HL-60 (cell line): Measurements from ENCODE around the gene S100A16.
A peak's percentile ranks its signal among the peaks of the same experiment; 100 is the strongest.

ENCODE experiments used
- DNase-seq, 2 experiments: peaks; one replicate each; pipeline ENCODE4 v3.0.0-alpha.2; 2010 to 2020; ENCODE audit warnings: low read depth in 1 of 2, low spot score in 1 of 2
- H3K27ac ChIP-seq: fragments of 250-450 bp; sonication (Bioruptor Pico); replicated peaks from 2 replicates; pipeline ENCODE4 v1.5.1; 2020; ENCODE audit warnings: mild to moderate bottlenecking, moderate library complexity
- H3K27me3 ChIP-seq: fragments of 250-450 bp; sonication (Bioruptor Pico); 2 replicates; pipeline ENCODE4 v1.5.1; 2021; ENCODE audit warnings: mild to moderate bottlenecking, moderate library complexity; ENCODE audit not compliant: insufficient read depth, poor library complexity, severe bottlenecking
- H3K4me3 ChIP-seq: replicated peaks from 2 replicates; pipeline ENCODE4 v1.5.1; 2011; ENCODE audit warnings: mild to moderate bottlenecking, control low read depth, low read length; ENCODE audit not compliant: insufficient read depth
- GABPA ChIP-seq: IDR thresholded peaks from 2 replicates; pipeline ENCODE4 v1.6.1; 2012; ENCODE audit warnings: low read depth
- POLR2AphosphoS5 ChIP-seq: IDR thresholded peaks from 2 replicates; pipeline ENCODE4 v1.6.1; 2012; ENCODE audit warnings: low read depth
- SPI1 ChIP-seq: IDR thresholded peaks from 2 replicates; pipeline ENCODE4 v1.6.1; 2012; ENCODE audit warnings: low read depth, mild to moderate bottlenecking, borderline replicate concordance
- TF ChIP-seq, protein P1 (sequence below): IDR thresholded peaks from one replicate; pipeline ENCODE4 v1.5.1; 2011; ENCODE audit warnings: low read length, control low read depth, inconsistent platforms; ENCODE audit not compliant: insufficient read depth
- TF ChIP-seq, protein P2 (sequence below): IDR thresholded peaks from 2 replicates; pipeline ENCODE4 v1.6.1; 2012; ENCODE audit warnings: low read depth; ENCODE audit not compliant: insufficient replicate concordance

The S100A16 gene

DNA sequence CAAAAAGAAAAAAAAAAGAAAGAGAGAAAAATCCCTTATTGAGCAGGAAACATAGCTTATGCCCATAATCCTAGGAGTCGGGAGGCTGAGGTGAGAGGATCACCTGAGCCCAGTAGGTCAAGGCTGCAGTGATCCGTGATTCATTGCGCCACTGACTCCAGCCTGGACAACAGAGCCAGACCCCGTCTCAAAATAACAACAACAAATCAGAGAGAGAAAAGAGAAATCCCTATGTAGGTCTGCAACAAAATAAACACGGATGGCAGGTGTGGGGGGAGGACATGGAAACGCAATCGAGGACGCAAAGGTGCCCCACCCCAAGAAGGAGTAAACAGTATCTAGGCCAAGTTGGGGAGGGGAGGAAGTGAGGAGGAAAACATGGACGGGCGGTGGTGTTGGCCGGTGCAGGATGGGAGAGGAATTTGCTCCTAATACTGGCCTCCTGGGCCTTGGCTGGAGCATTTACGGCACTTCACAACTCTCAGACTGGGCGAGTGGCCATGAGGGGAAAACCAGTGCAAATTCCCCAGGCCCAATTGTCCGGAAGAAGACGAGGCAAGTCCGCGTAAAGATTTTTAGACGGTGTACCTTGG is 20.3 kb upstream of the S100A16 start:
- no peak for DNase-seq
- Histone ChIP-seq H3K27ac (no peak overlapping the region), H3K4me3 (peak overlapping the region; percentile 16), H3K27me3 (no peaks in the 10 kb centered on the region)
- TF ChIP-seq, protein P1, sequence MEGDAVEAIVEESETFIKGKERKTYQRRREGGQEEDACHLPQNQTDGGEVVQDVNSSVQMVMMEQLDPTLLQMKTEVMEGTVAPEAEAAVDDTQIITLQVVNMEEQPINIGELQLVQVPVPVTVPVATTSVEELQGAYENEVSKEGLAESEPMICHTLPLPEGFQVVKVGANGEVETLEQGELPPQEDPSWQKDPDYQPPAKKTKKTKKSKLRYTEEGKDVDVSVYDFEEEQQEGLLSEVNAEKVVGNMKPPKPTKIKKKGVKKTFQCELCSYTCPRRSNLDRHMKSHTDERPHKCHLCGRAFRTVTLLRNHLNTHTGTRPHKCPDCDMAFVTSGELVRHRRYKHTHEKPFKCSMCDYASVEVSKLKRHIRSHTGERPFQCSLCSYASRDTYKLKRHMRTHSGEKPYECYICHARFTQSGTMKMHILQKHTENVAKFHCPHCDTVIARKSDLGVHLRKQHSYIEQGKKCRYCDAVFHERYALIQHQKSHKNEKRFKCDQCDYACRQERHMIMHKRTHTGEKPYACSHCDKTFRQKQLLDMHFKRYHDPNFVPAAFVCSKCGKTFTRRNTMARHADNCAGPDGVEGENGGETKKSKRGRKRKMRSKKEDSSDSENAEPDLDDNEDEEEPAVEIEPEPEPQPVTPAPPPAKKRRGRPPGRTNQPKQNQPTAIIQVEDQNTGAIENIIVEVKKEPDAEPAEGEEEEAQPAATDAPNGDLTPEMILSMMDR, result no peak
- TF ChIP-seq POLR2AphosphoS5 (no peak), GABPA (no peak), SPI1 (no peak)
- TF ChIP-seq, protein P2, sequence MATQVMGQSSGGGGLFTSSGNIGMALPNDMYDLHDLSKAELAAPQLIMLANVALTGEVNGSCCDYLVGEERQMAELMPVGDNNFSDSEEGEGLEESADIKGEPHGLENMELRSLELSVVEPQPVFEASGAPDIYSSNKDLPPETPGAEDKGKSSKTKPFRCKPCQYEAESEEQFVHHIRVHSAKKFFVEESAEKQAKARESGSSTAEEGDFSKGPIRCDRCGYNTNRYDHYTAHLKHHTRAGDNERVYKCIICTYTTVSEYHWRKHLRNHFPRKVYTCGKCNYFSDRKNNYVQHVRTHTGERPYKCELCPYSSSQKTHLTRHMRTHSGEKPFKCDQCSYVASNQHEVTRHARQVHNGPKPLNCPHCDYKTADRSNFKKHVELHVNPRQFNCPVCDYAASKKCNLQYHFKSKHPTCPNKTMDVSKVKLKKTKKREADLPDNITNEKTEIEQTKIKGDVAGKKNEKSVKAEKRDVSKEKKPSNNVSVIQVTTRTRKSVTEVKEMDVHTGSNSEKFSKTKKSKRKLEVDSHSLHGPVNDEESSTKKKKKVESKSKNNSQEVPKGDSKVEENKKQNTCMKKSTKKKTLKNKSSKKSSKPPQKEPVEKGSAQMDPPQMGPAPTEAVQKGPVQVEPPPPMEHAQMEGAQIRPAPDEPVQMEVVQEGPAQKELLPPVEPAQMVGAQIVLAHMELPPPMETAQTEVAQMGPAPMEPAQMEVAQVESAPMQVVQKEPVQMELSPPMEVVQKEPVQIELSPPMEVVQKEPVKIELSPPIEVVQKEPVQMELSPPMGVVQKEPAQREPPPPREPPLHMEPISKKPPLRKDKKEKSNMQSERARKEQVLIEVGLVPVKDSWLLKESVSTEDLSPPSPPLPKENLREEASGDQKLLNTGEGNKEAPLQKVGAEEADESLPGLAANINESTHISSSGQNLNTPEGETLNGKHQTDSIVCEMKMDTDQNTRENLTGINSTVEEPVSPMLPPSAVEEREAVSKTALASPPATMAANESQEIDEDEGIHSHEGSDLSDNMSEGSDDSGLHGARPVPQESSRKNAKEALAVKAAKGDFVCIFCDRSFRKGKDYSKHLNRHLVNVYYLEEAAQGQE, result no peak

DNA sequence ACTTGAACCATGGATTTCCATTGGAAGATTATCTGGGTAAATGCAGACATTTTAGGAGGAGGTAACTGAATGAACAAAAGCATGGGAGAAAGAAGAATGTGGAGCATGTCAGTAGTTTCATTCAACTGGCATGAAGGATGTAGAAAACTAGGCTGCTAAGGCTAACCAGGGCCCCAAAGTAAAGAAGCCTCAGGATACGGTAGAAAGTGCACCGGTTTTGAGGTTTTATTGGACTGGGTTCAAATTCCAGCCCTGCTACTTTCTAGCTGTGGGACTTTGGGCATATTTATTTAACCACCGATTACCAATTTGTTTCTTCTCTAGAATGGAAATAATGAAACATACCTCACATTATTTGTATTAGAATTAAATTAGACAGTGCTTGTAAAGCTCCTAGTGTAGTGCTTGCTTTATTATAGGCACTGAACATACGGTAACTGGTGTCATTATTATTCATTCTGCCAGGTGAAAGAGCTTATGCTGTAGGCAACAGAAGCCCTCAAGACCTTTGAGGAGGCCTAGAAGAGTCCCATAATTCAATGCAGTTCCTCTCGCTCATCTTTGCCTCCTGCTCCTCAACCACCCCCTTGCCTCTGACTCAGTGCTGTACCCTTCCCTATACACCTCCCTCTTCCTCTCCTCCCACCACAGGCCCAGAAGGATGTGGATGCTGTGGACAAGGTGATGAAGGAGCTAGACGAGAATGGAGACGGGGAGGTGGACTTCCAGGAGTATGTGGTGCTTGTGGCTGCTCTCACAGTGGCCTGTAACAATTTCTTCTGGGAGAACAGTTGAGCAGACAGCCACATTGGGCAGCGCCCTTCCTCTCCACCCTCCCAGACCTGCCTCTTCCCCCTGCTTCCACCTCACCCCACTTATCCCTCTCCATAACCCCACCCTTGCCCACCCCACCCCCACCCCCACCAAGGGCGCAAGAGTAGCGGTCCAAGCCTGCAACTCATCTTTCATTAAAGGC is 18.4 kb upstream of the S100A16 start:
- TF ChIP-seq SPI1 (no peak), POLR2AphosphoS5 (no peak), GABPA (no peak)
- TF ChIP-seq, protein P1, result no peak
- TF ChIP-seq, protein P2, result no peak
- DNase-seq, result no peak

DNA sequence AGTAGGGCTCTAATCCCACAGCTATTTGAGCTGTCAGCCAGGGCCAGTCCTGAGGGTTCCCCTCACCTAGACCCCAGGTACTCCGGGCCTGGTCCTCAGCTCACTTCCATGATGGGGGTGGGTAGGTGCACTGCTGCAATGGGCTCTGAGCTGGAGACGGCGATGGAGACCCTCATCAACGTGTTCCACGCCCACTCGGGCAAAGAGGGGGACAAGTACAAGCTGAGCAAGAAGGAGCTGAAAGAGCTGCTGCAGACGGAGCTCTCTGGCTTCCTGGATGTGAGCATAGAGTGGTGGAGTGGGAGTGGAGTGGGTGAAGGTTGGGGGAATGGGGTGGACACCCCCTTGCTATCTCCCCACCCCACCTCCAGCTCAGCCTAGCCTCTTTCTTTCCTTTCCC is 17.4 kb upstream of the S100A16 start:
- H3K27me3 ChIP-seq, result no peaks in the 10 kb centered on the region
- no peak overlapping the region for H3K4me3 ChIP-seq
- no peak overlapping the region for H3K27ac ChIP-seq
- TF ChIP-seq SPI1 (no peak), POLR2AphosphoS5 (no peak), GABPA (no peak)
- TF ChIP-seq, protein P2, result no peak
- TF ChIP-seq, protein P1, result no peak
- no peak for DNase-seq

More for the DNA sequence above, 18.4 kb upstream of the S100A16 start:
- no peak overlapping the region for H3K4me3 ChIP-seq
- no peaks in the 10 kb centered on the region for H3K27me3 ChIP-seq
- H3K27ac ChIP-seq, result no peak overlapping the region
